Stomach (tissue), 4 donors: ENCODE data around the gene ZNF35.

Source experiments
- CTCF ChIP-seq, 7 experiments: fragments of 450-650 bp in 4 of 7; fragments of 200-600 bp in 3 of 7; sonication (generic) in 3 of 7; IDR thresholded peaks; one replicate each; pipeline ENCODE4 v1.5.1; 2016 to 2019; ENCODE audit warnings: antibody characterized with exemption in 7 of 7, control low read depth in 2 of 7, mild to moderate bottlenecking in 1 of 7
- EP300 ChIP-seq: sonication (generic); formaldehyde crosslinking; IDR thresholded peaks from one replicate; pipeline ENCODE4 v1.6.1; 2017; ENCODE audit warnings: antibody characterized with exemption

GRCh38 chr3:44682182-44682896, 33.8 kb downstream of the ZNF35 start:
- TF ChIP-seq EP300 (no peak), CTCF (IDR thresholded peaks at IDR 0.05) (no peak)
